ENCODE results near the gene MMS22L.
A peak's percentile ranks its signal among the peaks of the same experiment; 100 is the strongest.
"Not testable (repeated sequence)": the region's sequence is repeated elsewhere in the genome, so short reads cannot be mapped to it uniquely, and the experiment has no call there.

The MMS22L gene

GRCh38 chr6:97240222-97240621 is 42.8 kb downstream of the MMS22L start:
- DNase-seq (ENCODE audit: low spot score): no peak

- DNase-seq (ENCODE audit: low spot score): no peak
These were observed 51.1 kb downstream of the MMS22L start for GRCh38 chr6:97231911-97232310.

GRCh38 chr6:97222903-97223302 is 60.1 kb downstream of the MMS22L start:
- no peak for DNase-seq (ENCODE audit: low spot score)

- no peak for DNase-seq (ENCODE audit: low spot score)
These were observed 64.1 kb downstream of the MMS22L start for GRCh38 chr6:97218912-97219311.

- peak; percentile 27 for DNase-seq (ENCODE audit: low spot score)
These were observed 67.8 kb downstream of the MMS22L start for GRCh38 chr6:97215157-97215769.

GRCh38 chr6:97214671-97215070 is 68.3 kb downstream of the MMS22L start:
- DNase-seq (ENCODE audit: low spot score): no peak

- no peak for DNase-seq (ENCODE audit: low spot score)
These were observed 75.6 kb downstream of the MMS22L start for GRCh38 chr6:97207383-97207782.

- DNase-seq (ENCODE audit: low spot score): no peak
These were observed 77.0 kb downstream of the MMS22L start for GRCh38 chr6:97205966-97206365.

- no peak for DNase-seq (ENCODE audit: low spot score)
These were observed 79.7 kb downstream of the MMS22L start for GRCh38 chr6:97203343-97203742.

- DNase-seq (ENCODE audit: low spot score): no peak
These were observed 84.9 kb downstream of the MMS22L start for GRCh38 chr6:97198046-97198565.

- DNase-seq (ENCODE audit: low spot score): no peak
These were observed 87.9 kb downstream of the MMS22L start for GRCh38 chr6:97195117-97195516.

- DNase-seq (ENCODE audit: low spot score): no peak
These were observed 93.2 kb downstream of the MMS22L start for GRCh38 chr6:97189767-97190166.

GRCh38 chr6:97187951-97188350 is 95.1 kb downstream of the MMS22L start:
- no peak for DNase-seq (ENCODE audit: low spot score)

- peak; percentile 82 for DNase-seq (ENCODE audit: low spot score)
These were observed 96.5 kb downstream of the MMS22L start for GRCh38 chr6:97186416-97186999.

GRCh38 chr6:97177905-97178304 is 105.1 kb downstream of the MMS22L start:
- DNase-seq (ENCODE audit: low spot score): no peak

GRCh38 chr6:97176468-97176867 is 106.5 kb downstream of the MMS22L start:
- no peak for DNase-seq (ENCODE audit: low spot score)

- DNase-seq (ENCODE audit: low spot score): no peak
These were observed 107.2 kb downstream of the MMS22L start for GRCh38 chr6:97175806-97176205.

- DNase-seq (ENCODE audit: low spot score): no peak
These were observed 108.5 kb downstream of the MMS22L start for GRCh38 chr6:97174471-97174870.

GRCh38 chr6:97160280-97160679 is 122.7 kb downstream of the MMS22L start:
- no peak for DNase-seq (ENCODE audit: low spot score)

GRCh38 chr6:97155447-97155846 is 127.6 kb downstream of the MMS22L start:
- DNase-seq (ENCODE audit: low spot score): not testable (repeated sequence)

- no peak for DNase-seq (ENCODE audit: low spot score)
These were observed 129.0 kb downstream of the MMS22L start for GRCh38 chr6:97154015-97154414.

GRCh38 chr6:97151601-97152000 is 131.4 kb downstream of the MMS22L start:
- DNase-seq (ENCODE audit: low spot score): no peak

- DNase-seq (ENCODE audit: low spot score): no peak
These were observed 132.1 kb downstream of the MMS22L start for GRCh38 chr6:97150932-97151331.

GRCh38 chr6:97147421-97147820 is 135.6 kb downstream of the MMS22L start:
- DNase-seq (ENCODE audit: low spot score): no peak

Measured in NAMALWA (cell line).